Measurements from ENCODE around the gene GPR50.

- TF ChIP-seq SIN3A (IDR thresholded peaks at IDR 0.05; ENCODE audit: borderline replicate concordance, low read depth, low read length) (no peak), GABPB1 (CRISPR knock-in tag; IDR thresholded peaks at IDR 0.05) (no peak), GABPA (IDR thresholded peaks at IDR 0.05; ENCODE audit: low read depth, low read length) (no peak), GABPA (CRISPR knock-in tag; IDR thresholded peaks at IDR 0.05; ENCODE audit: low read depth) (no peak), SMAD1 (CRISPR knock-in tag; IDR thresholded peaks at IDR 0.05; ENCODE audit: borderline replicate concordance, low read depth) (no peak), ZFP1 (CRISPR knock-in tag; IDR thresholded peaks at IDR 0.05) (no peak), CHD2 (IDR thresholded peaks at IDR 0.05; ENCODE audit: low read depth, low read length) (no peak), SETDB1 (CRISPR knock-in tag; IDR thresholded peaks at IDR 0.05; ENCODE audit: borderline replicate concordance) (no peak), TARDBP (CRISPR knock-in tag; IDR thresholded peaks at IDR 0.05) (no peak)
- TF ChIP-seq, protein P1, sequence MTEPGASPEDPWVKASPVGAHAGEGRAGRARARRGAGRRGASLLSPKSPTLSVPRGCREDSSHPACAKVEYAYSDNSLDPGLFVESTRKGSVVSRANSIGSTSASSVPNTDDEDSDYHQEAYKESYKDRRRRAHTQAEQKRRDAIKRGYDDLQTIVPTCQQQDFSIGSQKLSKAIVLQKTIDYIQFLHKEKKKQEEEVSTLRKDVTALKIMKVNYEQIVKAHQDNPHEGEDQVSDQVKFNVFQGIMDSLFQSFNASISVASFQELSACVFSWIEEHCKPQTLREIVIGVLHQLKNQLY (CRISPR knock-in tag; IDR thresholded peaks at IDR 0.05): no peak
Measured at GRCh38 chrX:151183912-151184565, 7.7 kb downstream of the GPR50 start.
